IMR-90 (cell line): Measurements from ENCODE around the gene CSTF2T.

Source experiments
- CTCF ChIP-seq: conservative IDR thresholded peaks from 2 replicates; pipeline ENCODE4 v1.5.1; 2012; ENCODE audit warnings: mild to moderate bottlenecking, low read depth, low read length, improper control_type of control experiment
- ELK1 ChIP-seq: fragments of 150-350 bp; IDR thresholded peaks from 2 replicates; pipeline ENCODE4 v1.6.1; 2016; ENCODE audit warnings: low read depth, mild to moderate bottlenecking, low read length, moderate library complexity, borderline replicate concordance
- FOS ChIP-seq: fragments of 150-350 bp; IDR thresholded peaks from 2 replicates; pipeline ENCODE4 v1.6.1; 2016; ENCODE audit warnings: low read depth, low read length
- MAFK ChIP-seq: IDR thresholded peaks from 2 replicates; pipeline ENCODE4 v1.6.1; 2012; ENCODE audit warnings: low read depth, low read length, improper control_type of control experiment
- MAZ ChIP-seq: IDR thresholded peaks from 2 replicates; pipeline ENCODE4 v1.6.1; 2012; ENCODE audit warnings: low read depth, mild to moderate bottlenecking, low read length, improper control_type of control experiment, moderate library complexity, borderline replicate concordance
- NFE2L2 ChIP-seq: fragments of 150-350 bp; IDR thresholded peaks from 2 replicates; pipeline ENCODE4 v1.6.1; 2016; ENCODE audit warnings: low read depth, mild to moderate bottlenecking, low read length
- POLR2A ChIP-seq: IDR thresholded peaks from 2 replicates; pipeline ENCODE4 v1.6.1; 2012; ENCODE audit warnings: mild to moderate bottlenecking, low read depth, low read length
- RAD21 ChIP-seq: IDR thresholded peaks from 2 replicates; pipeline ENCODE4 v1.6.1; 2012; ENCODE audit warnings: low read length, improper control_type of control experiment
- RCOR1 ChIP-seq: IDR thresholded peaks from 2 replicates; pipeline ENCODE4 v1.6.1; 2012; ENCODE audit warnings: mild to moderate bottlenecking, low read length, improper control_type of control experiment; ENCODE audit not compliant: insufficient replicate concordance
- TF ChIP-seq, protein P1 (sequence below): fragments of 150-350 bp; IDR thresholded peaks from 2 replicates; pipeline ENCODE4 v1.6.1; 2017; ENCODE audit warnings: mild to moderate bottlenecking, antibody characterized with exemption, low read length, low read depth

DNA sequence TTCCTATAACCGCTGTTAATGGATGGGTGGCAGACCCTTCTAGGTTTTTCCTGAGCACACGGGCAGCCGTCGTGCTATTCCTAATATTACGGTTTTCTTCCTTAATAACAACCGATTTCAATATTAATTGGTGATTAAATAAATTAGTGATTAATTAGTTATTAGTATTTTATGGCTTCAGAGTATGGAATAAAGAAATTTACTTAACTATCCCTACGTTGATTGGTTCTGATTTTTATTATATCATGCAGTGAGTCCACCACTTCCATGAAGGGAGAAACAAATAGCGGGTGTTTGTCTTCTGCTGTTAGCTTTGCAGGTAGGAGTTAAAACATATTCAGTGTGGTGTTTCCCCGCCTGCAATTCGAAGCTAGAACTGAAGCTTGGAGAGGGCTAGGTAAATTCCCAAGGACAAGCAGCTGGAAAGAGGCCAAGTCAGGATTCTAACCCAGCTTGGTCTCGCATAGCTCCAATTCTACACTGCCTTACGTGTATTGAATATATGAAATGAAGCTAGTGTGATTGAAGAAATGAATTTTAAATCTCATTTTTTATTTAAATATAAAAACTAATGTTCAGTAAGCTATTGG lies 928 bp upstream of the CSTF2T start:
- TF ChIP-seq MAFK (no peak), CTCF (no peak), POLR2A (no peak), MAZ (no peak), FOS (no peak), RAD21 (no peak), ELK1 (no peak), RCOR1 (no peak), NFE2L2 (no peak)
- TF ChIP-seq, protein P1, sequence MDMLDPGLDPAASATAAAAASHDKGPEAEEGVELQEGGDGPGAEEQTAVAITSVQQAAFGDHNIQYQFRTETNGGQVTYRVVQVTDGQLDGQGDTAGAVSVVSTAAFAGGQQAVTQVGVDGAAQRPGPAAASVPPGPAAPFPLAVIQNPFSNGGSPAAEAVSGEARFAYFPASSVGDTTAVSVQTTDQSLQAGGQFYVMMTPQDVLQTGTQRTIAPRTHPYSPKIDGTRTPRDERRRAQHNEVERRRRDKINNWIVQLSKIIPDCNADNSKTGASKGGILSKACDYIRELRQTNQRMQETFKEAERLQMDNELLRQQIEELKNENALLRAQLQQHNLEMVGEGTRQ = no peak
